ENCODE measurements around the gene PTGFRN.

- TF ChIP-seq EZH2 (IDR thresholded peaks at IDR 0.05) (no peak), CTCF (IDR thresholded peaks at IDR 0.05 in 2 of 3, conservative IDR thresholded peaks at IDR 0.05 in 1 of 3; ENCODE audit: borderline replicate concordance in 1 of 3, insufficient read depth in 1 of 3, low read depth in 2 of 3, low read length in 2 of 3) (no peak), RAD21 (IDR thresholded peaks at IDR 0.05; ENCODE audit: low read depth) (no peak), POLR2A (IDR thresholded peaks at IDR 0.05; ENCODE audit: borderline replicate concordance, extremely low read depth, insufficient read depth, insufficient read length) (no peak), ZFX (IDR thresholded peaks at IDR 0.05) (no peak), SP1 (IDR thresholded peaks at IDR 0.05; ENCODE audit: low read depth) (no peak), SIN3A (IDR thresholded peaks at IDR 0.05; ENCODE audit: low read depth) (no peak), MAX (IDR thresholded peaks at IDR 0.05) (no peak), EZH2phosphoT487 (IDR thresholded peaks at IDR 0.05; ENCODE audit: borderline replicate concordance) (no peak)
Observed at GRCh38 chr1:116945421-116945820, 35.7 kb downstream of the PTGFRN start.

Data from HCT116 (cell line).